ENCODE results near the gene KIF22.
A peak's percentile ranks its signal among the peaks of the same experiment; 100 is the strongest.

Gene KIF22

GRCh38 chr16:29843931-29844330 is 53.4 kb downstream of the KIF22 start:
- DNase-seq, result no peak

GRCh38 chr16:29844575-29845331 is 54.2 kb downstream of the KIF22 start:
- no peak for DNase-seq

- no peak for DNase-seq
Observed at GRCh38 chr16:29845656-29846055, 55.1 kb downstream of the KIF22 start.

- peak in 1 of 2 experiments; percentile 20 for DNase-seq
Observed at GRCh38 chr16:29848420-29849297, 58.1 kb downstream of the KIF22 start.

- DNase-seq, result no peak
Observed at GRCh38 chr16:29849505-29849904, 59.0 kb downstream of the KIF22 start.

GRCh38 chr16:29850998-29851397 is 60.4 kb downstream of the KIF22 start:
- DNase-seq, result no peak

- DNase-seq, result no peak
Observed at GRCh38 chr16:29852654-29853053, 62.1 kb downstream of the KIF22 start.

GRCh38 chr16:29854520-29855100 is 64.1 kb downstream of the KIF22 start:
- no peak for DNase-seq

All from Kasumi-1 (cell line).